LNCAP (cell line): ENCODE data around the gene GUCA2A.

Source experiments
- CTCF ChIP-seq: fragments of 450-650 bp; IDR thresholded peaks from 2 replicates; pipeline ENCODE4 v1.5.1; 2017; ENCODE audit warnings: mild to moderate bottlenecking

Gene GUCA2A

GRCh38 chr1:42158189-42158588, 6.4 kb downstream of the GUCA2A start:
- no peak for TF ChIP-seq CTCF

GRCh38 chr1:42157667-42158066, 6.9 kb downstream of the GUCA2A start:
- TF ChIP-seq CTCF = no peak

GRCh38 chr1:42155362-42155761, 9.2 kb downstream of the GUCA2A start:
- TF ChIP-seq CTCF = no peak

GRCh38 chr1:42154685-42155084, 9.9 kb downstream of the GUCA2A start:
- TF ChIP-seq CTCF = no peak

GRCh38 chr1:42153624-42154023, 10.9 kb downstream of the GUCA2A start:
- TF ChIP-seq CTCF = no peak

GRCh38 chr1:42152907-42153600, 11.5 kb downstream of the GUCA2A start, which contains the start of gene GUCA2B:
Gene GUCA2B (plus strand): TSS chr1:42153410. CDS start chr1:42153451, 41 bp downstream.
- TF ChIP-seq CTCF = no peak

GRCh38 chr1:42152119-42152518, 12.4 kb downstream of the GUCA2A start:
- no peak for TF ChIP-seq CTCF

GRCh38 chr1:42150651-42151050, 13.9 kb downstream of the GUCA2A start:
- no peak for TF ChIP-seq CTCF
